Right cardiac atrium (tissue), 5 donors: ENCODE results near the gene GSE1. TPM values are rescaled to one million over a fixed set of nuclear protein-coding genes. Genes with fewer than 3 reads are reported as not detected.

Experiments
- ATAC-seq, 2 donors: fragments of 200-7000 bp; cut with Tn5 transposase; one replicate each; pipeline versions ENCODE4 v1.8.0 to v1.9.1; 2020; ENCODE audit warnings: moderate library complexity in 2 of 2, mild to moderate bottlenecking in 1 of 2
- DNase-seq, 3 donors: peaks; one replicate each; pipeline ENCODE4 v3.0.0-alpha.2; 2020
- H3K27ac ChIP-seq: one replicate; pipeline ENCODE4 v1.5.1; 2013; ENCODE audit warnings: mild to moderate bottlenecking, low read length, control low read depth, moderate library complexity
- H3K27me3 ChIP-seq: one replicate; pipeline ENCODE4 v1.6.1; 2013; ENCODE audit not compliant: control insufficient read depth, insufficient read depth
- H3K4me1 ChIP-seq: one replicate; pipeline ENCODE4 v1.6.1; 2013; ENCODE audit warnings: low read length; ENCODE audit not compliant: control insufficient read depth, insufficient read depth
- H3K4me3 ChIP-seq: one replicate; pipeline ENCODE4 v1.5.1; 2013; ENCODE audit warnings: low read length, control low read depth
- H3K9me3 ChIP-seq: one replicate; pipeline ENCODE4 v1.6.1; 2013; ENCODE audit warnings: low read length; ENCODE audit not compliant: control insufficient read depth
- WGBS: extraction: QIAGEN DNeasy Blood & Tissue Kit; methylation state at CpG from one replicate; pipeline ENCODE4 v1.1.7; 2013; 5-methylcytosine and 5-hydroxymethylcytosine counted together
- intact Hi-C, 4 donors: fragments of 100-400 bp; cut with DNase I; formaldehyde crosslinking; loops; one replicate each; pipeline versions ENCODE4 v1.11.0 to v1.14.0; 2022 to 2023
- polyA plus RNA-seq: library from polyadenylated mRNA; stranded (reverse); fragments of 200-250 nt; gene quantifications from one replicate; pipeline ENCODE4 v1.2.3, GENCODE V29; 2013
- total RNA-seq, 4 donors: library from RNA; stranded (reverse); fragmentation: NEBNext Ultra II Directional; extraction: Animal tissue kit (Norgen Biotek cat#: 25700); gene quantifications; one replicate each; pipeline ENCODE4 v1.2.1, GENCODE V29; 2021
- donor health status: healthy with polysubstance abuse.
- donor health status: DM: no; HTN: yes; CAD: no.
- donor health status: DM: no; HTN: no; CAD: no.
- donor health status: DM: no; HTN: yes; CAD: no; lungs with severe emphysema.
- donor health status: DM: yes; HTN: yes; CAD: no.

GSE1 gene
- total and polyA plus RNA-seq, 5 donors = 40.3 to 99.8 (median 87.6) TPM

- H3K27ac ChIP-seq = peak overlapping the region; percentile 10
- WGBS = 82% methylated on average over 37 of the region's 37 CpGs
- peak; percentile 44 to 61 for ATAC-seq
- peak in 2 of 3 donors; percentile 80 to 83 for DNase-seq
- no peak overlapping the region for H3K4me3 ChIP-seq
- no peaks in the 10 kb centered on the region for H3K27me3 ChIP-seq
- H3K9me3 ChIP-seq = no peaks in the 10 kb centered on the region
- intact Hi-C loops = no loop called here
- H3K4me1 ChIP-seq = peaks cover 3% of the 10 kb centered on the region
Observed at GRCh38 chr16:85637808-85638647, 24.9 kb downstream of the GSE1 start.

- ATAC-seq (no peak), DNase-seq (no peak)
- Histone ChIP-seq H3K27me3 (no peaks in the 10 kb centered on the region), H3K4me1 (peaks cover 3% of the 10 kb centered on the region), H3K27ac (no peak overlapping the region), H3K9me3 (no peaks in the 10 kb centered on the region), H3K4me3 (no peak overlapping the region)
- intact Hi-C loops = no loop called here
- 84% methylated on average over 26 of the region's 26 CpGs for WGBS
Observed at GRCh38 chr16:85638695-85639409, 25.7 kb downstream of the GSE1 start.

- H3K4me3 ChIP-seq = no peak overlapping the region
- H3K27me3 ChIP-seq = no peaks in the 10 kb centered on the region
- WGBS = 74% methylated on average over 35 of the region's 35 CpGs
- H3K9me3 ChIP-seq = no peaks in the 10 kb centered on the region
- ATAC-seq = peak; percentile 68 to 75
- intact Hi-C loops = no loop called here
- H3K27ac ChIP-seq = no peak overlapping the region
- peak; percentile 74 to 89 (median 87) for DNase-seq
- peaks cover 3% of the 10 kb centered on the region for H3K4me1 ChIP-seq
Observed at GRCh38 chr16:85639529-85640253, 26.6 kb downstream of the GSE1 start.

- H3K27ac ChIP-seq = no peak overlapping the region
Observed at GRCh38 chr16:85640254-85640558, 27.1 kb downstream of the GSE1 start.

GRCh38 chr16:85640585-85640984 is 27.5 kb downstream of the GSE1 start:
- Histone ChIP-seq H3K4me1 (peaks cover 3% of the 10 kb centered on the region), H3K4me3 (no peak overlapping the region), H3K27me3 (no peaks in the 10 kb centered on the region), H3K9me3 (no peaks in the 10 kb centered on the region), H3K27ac (no peak overlapping the region)
- DNase-seq (no peak), ATAC-seq (no peak)
- intact Hi-C loops = no loop called here
- WGBS = 92% methylated on average over 31 of the region's 31 CpGs

More at GRCh38 chr16:85640254-85640558, 27.1 kb downstream of the GSE1 start:
- Histone ChIP-seq H3K27me3 (no peaks in the 10 kb centered on the region), H3K4me3 (no peak overlapping the region), H3K9me3 (no peaks in the 10 kb centered on the region), H3K4me1 (peaks cover 3% of the 10 kb centered on the region)
- WGBS = 85% methylated on average over 13 of the region's 13 CpGs
- no peak for ATAC-seq
- intact Hi-C loops = no loop called here
- DNase-seq = no peak

- H3K4me1 ChIP-seq = peaks cover 3% of the 10 kb centered on the region
- intact Hi-C loops = no loop called here
- no peaks in the 10 kb centered on the region for H3K9me3 ChIP-seq
- no peak overlapping the region for H3K27ac ChIP-seq
- 86% methylated on average over 24 of the region's 24 CpGs for WGBS
- DNase-seq (no peak), ATAC-seq (no peak)
- H3K27me3 ChIP-seq = no peaks in the 10 kb centered on the region
- no peak overlapping the region for H3K4me3 ChIP-seq
Observed at GRCh38 chr16:85641305-85641704, 28.2 kb downstream of the GSE1 start.

GRCh38 chr16:85641776-85642176 is 28.7 kb downstream of the GSE1 start:
- peak in 2 of 3 donors; percentile 65 to 71 for DNase-seq
- Histone ChIP-seq H3K27ac (no peak overlapping the region), H3K9me3 (no peaks in the 10 kb centered on the region), H3K27me3 (no peaks in the 10 kb centered on the region), H3K4me1 (peaks cover 3% of the 10 kb centered on the region), H3K4me3 (no peak overlapping the region)
- 68% methylated on average over 12 of the region's 12 CpGs for WGBS
- intact Hi-C loops = no loop called here
- peak; percentile 14 to 29 for ATAC-seq

GRCh38 chr16:85642762-85643358 is 29.7 kb downstream of the GSE1 start:
- Histone ChIP-seq H3K9me3 (no peaks in the 10 kb centered on the region), H3K4me3 (no peak overlapping the region), H3K27me3 (no peaks in the 10 kb centered on the region), H3K4me1 (peaks cover 3% of the 10 kb centered on the region), H3K27ac (no peak overlapping the region)
- no peak for DNase-seq
- WGBS = 85% methylated on average over 32 of the region's 32 CpGs
- ATAC-seq = no peak
- intact Hi-C loops = no loop called here

GRCh38 chr16:85643631-85644030 is 30.5 kb downstream of the GSE1 start:
- intact Hi-C loops = no loop called here
- H3K27me3 ChIP-seq = no peaks in the 10 kb centered on the region
- H3K27ac ChIP-seq = no peak overlapping the region
- ATAC-seq (peak in 1 of 2 donors; percentile 2), DNase-seq (no peak)
- 60% methylated on average over 8 of the region's 8 CpGs for WGBS
- no peak overlapping the region for H3K4me3 ChIP-seq
- peaks cover 3% of the 10 kb centered on the region for H3K4me1 ChIP-seq
- no peaks in the 10 kb centered on the region for H3K9me3 ChIP-seq

GRCh38 chr16:85644093-85644712 is 31.1 kb downstream of the GSE1 start:
- H3K4me1 ChIP-seq = no peaks in the 10 kb centered on the region
- WGBS = 95% methylated on average over 21 of the region's 21 CpGs
- H3K27ac ChIP-seq = no peak overlapping the region

More at GRCh38 chr16:85644093-85644712, 31.1 kb downstream of the GSE1 start:
- no peak for ATAC-seq
- H3K9me3 ChIP-seq = no peaks in the 10 kb centered on the region
- intact Hi-C loops = no loop called here
- no peak overlapping the region for H3K4me3 ChIP-seq
- H3K27me3 ChIP-seq = no peaks in the 10 kb centered on the region
- DNase-seq = no peak
